NCI-H526 treated with DMSO at 0.1 percent for 48 hours (cell line): Measurements from ENCODE around the gene KCNH4.

Experiments
- DNase-seq: peaks from one replicate; lab custom pipeline; 2025; lab: John Stamatoyannopoulos, UW

Gene KCNH4

DNA sequence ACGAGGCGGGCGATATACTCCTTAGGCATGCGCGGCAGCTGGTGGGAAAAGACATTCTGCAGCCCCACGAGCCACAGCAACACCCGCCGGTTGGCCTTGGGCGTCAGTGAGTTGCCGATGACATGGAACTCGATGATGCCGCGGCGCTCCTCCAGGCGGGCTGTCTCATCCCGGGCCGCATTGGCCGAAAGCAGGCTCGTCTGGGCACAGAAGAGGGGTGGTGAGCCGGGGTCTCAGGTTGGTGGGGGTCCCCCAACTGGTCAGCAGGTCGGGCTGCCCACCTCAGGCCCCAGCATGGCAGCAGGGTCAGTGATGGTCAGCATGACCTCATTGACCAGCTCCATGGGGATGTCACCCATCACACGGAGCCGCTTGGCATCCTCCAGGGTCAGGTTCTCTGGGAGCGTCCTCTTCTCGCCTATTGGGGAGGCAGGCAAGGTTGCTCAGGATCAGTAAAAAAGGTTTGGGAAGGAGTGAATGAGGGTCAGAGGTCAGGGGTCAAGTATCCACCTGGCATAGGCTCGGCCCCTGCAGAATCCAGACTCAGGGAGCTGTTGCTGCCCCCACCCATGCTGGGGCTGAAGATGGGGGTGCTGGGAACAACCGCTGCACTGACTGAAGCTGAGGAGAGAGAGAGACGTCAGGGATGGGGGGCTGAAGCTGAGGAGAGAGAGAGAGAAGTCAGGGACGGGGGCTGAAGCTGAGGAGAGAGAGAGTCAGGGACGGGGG is 63.4 kb downstream of the KCNH4 start:
- no peak for DNase-seq

DNA sequence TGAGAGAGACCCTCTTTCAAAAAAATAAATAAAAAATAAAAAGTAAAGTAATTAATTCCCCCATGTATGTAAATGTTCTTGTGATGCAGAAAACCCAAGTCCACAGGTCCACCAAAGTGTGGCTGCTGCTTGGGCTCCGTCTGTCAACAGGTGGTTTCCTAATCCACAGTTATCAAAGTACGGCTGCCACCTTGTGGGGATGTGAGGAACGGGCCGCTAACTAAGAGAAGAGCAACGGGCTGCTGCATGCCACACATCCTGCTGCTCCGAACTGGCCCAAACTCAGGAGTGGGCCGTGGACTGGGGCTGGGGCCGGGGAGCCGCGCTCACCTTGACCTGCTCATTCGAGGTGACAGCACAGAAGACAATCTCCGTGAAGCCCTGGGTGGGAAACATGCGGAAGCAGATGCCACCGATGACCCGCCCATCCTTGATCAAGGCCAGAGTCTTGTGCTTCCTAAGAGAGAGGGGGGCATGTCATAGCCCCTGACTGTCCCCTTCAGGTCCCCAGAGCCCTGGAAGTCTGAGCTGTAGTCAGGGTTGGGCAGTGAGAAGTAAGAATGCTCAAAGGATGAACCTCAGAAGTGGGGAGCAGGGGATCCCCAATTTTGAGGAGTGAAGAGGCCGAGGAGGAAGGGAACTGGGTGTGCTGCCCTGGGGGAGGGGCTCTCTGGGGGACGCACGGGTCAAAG is 64.1 kb downstream of the KCNH4 start:
- DNase-seq: peak; percentile 52

DNA sequence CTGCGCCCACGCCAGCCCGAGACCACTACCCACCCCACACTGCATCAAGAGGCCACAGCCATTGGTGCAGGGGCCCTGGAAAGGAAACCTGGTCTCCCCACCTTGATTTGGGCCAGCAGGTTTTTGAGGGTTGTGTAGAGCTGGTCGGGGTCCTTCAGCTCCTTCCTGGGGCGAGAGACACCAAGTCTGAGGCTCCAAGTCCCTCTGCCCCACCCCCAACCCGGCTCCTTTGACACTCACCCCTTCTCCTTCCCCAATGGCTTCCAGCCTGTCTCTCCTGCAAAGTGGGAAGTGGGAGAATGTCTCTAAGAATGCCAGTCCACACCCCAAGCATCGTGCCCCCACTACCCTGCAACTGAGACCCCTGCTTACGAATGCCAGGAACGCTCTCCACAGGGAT is 66.8 kb downstream of the KCNH4 start:
- DNase-seq: no peak

DNA sequence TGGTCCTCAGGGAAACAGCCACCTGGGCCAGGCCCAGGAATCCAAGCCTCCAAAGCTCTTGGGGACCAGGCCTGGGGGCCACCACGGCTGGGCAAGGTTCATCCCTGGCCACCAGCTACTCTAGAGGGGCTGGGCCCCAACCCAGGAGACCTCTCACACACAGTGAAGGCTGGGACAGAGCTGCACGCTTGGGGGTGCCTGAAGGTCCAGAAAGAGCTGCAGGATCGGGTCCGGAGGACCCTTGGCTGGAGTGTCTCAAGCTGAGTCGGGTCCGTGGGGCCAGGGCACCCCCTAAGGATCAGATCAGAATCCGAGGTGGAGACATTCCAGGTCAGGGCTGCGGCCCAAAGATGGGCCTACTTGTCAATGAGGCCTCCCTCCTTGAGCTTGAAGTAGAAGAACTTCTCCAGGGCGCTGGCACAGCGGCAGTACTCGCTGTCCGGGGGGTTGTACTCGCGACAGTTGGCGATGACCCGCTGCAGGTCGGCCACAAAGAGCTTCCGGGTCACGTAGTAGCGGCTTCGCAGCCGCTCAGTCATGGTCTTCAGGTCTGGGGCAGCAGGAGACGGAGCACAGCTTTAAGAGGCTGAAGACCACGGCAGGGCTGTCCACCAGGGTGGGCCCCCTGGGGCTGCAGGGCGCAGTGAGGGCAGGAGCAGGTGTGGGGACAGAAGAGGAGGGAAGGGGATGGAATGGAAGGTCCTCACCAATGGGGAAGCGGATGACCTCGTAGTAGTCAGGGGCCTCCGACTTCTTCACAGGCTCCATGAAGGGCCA is 67.5 kb downstream of the KCNH4 start:
- DNase-seq: no peak

DNA sequence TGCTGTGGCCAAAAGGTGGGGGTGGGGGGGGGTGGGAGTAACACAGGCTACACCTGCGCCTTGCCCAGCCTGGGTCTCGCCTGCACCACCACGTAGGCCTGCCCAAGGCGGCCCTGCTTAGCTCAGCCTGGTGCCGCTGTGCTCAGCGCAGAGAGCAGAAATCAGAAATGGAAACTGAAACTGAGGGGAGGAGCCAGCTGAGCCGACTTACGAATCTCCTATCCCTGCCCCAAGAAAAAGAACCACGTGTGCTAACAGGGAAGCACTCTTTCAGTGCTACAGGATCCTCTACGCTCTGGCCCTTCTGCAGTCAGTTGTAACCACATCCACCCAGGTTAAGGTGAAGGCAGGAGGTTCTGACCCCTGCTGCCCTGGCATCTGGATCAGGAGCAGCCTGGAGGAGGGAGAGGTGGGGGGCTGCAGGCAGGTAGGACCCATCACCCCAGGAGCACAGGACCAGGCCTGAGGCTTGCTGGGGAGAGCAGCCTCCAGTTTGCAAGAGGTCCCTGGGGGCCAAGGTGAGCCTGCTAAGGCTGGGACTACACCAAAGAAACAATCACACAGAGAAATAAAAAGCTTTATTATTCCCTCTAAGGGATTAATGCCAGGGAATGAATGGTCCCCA is 68.3 kb downstream of the KCNH4 start, which contains the start of gene DHX58:
DHX58 (minus strand) TSS at position 163 of the 625 bp plus-strand sequence. CDS start 822 bp downstream, outside the sequence.
- DNase-seq: peak; percentile 13

DNA sequence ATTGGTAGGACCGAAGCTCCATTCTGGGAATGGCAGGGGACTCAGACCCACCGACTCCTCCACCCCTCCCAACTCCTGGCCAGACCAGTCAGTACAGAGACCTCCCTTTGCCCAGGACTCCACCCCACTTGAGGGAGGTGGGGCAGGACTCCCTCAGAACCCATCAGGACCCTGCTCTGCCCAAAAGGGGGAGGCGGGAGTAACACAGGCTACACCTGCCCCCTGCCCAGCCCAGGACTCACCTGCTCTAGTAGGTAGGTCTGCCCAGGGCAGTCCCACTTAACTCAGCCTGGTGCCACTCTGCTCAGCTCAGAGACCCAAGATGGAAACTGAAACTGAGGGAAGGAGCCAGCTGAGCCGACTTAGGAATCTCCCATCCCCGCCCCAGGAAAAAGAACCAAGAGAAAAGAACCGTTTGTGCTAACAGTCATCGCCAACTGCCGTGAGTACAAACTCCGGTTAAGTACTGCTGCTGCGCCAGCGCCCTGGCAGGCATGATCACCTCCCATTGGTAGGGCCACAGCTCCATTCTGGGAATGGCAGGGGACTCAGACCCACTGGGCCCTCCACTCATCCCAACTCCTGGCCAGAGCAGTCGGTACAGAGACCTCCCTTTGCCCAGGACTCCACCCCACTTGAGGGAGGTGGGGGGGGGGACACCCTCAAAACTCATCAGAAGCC is 68.9 kb downstream of the KCNH4 start:
- no peak for DNase-seq

DNA sequence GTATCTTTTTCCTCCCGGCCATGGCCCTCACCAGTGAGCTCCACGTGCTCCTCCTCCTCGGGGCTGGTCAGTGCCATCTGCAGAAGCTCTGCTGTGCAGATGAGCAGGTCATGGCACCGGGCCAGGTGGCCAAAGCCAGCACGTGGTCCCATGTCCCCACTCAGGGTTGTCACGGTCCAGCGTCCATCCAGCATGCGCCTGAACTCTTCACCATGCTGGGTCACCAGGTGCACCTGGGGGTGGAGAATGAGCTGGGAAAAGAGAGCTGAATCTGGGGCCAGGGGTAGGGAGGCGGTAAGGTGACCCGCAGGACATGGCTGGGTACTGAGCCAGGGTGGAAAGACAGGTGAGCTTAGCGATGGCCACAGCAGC is 69.7 kb downstream of the KCNH4 start:
- no peak for DNase-seq

DNA sequence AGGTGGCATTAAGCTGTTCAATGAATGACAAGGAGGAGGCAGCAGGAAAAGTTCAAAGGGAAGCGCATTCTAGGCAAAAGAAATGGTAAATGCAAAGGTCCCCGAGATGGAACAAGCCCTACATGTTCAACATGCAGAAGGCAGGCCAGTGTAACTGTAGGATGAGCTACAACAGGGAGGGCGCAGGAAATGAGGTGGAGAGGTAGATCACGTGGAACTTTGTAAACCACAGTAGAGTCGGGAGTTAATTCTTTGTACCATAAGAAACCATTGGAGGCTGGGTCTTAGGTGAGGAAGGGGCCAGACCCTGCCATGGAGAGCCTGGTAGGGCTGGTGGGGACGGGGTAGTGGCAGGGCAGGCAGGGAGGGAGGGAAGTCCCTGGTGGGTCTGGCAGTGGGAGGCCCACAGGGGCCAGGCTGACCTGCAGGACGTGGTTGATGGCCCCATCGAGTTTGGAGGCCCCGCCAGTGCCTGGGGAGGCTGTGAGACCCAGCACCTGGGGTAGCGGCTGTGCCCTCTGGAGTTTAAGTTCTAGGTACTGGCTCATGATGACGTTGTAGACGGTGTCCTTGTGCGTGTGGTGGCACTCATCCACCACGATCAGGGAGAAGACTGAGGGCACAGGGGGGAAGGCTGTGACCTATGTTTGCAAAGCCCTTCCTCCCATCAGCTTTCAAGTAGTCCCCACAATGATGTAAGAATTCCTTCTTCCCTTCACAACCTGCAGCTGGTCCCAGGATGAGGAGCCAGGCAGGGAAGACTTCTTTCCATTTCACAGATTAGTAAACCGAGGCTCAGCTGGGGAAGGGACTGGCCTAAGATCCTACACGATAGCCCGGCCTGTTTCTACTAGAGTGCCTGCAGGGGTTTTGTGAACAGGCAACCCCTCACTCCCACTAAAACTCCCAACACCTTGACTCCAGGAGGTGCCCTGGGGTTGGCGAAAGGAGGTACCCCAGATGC is 70.4 kb downstream of the KCNH4 start:
- no peak for DNase-seq

DNA sequence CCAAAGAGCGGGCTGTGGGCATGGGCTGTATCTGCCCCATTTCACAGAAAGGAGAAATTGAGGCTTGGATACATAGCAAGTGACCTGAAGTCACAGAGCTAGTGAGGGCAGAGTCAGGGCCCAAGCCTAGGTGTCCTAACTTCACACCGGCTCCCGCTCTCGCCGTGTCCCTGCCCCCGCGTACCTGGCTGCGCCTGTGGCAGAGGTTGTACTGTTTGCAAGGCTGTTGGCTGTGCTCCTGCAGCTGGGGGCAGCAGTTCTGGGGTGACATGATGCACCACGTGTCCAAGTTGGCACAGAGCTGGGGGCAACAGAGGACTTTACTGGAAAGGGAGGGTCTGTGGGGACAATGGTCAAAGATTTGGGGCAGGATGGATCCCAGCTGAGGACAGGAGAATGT is 71.9 kb downstream of the KCNH4 start:
- DNase-seq: no peak

DNA sequence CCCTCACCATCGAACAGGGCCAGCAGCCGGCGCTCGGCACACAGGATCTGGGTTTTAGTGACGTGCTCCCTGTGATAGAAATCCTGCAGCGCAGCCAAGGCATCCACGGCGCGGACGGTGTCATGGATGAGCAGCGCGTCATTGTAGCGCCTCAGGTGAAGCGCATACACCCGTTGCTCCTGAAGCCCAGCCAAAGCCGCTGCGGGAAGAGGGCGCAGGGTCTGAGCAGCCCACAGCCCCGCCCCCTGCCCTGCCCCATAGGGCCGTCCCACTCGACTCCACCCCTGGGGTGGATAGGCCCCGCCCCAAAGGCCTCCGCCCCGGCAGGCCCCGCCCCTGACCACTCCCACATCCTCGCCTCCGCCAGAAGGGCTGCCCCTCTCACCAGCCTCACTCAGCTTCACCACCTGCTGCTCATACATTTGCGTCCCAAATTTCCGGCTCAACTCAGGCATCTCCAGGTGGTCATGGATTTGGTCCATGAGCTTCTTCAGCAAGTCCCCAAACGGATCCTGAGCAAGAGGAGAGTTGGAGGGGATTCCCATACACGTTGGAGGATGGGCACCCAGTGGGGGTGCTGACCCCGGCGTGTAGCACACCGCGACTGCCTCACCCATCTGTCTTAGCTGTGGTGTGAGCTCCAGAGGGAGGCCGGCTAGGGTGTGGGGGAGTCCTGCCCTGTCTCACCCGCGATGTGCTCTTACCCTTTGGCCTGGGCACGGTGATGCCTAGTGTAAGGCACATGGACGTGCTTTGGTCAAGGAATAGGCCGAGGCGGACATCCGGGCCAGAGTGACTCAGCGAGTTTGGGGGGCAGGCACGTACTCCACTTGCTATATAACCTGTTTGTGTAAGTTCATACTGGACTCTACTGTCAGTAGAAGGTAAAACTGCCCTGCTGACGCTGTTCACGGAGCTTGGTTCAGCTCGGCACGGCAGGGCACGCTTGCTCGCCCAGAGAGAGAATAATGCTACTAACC is 73.1 kb downstream of the KCNH4 start:
- DNase-seq: peak; percentile 88

DNA sequence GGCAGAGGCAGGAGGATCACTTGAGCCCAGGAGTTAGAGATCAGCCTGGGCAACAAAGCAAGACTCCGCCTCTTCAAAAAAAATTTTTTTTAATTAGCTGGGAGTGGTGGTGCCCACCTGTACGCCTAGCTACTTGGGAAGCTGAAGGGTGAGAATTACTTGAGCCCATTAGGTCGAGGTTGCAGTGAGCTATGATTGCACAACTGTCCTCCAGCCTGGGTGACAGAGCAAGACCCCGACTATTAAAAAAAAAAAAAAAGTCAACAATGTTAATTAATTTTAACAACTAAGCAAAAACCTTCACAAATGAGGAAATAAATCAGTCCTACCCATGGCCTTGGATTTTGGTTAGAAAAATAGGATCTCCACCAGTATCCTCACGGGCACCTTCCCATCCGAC is 73.8 kb downstream of the KCNH4 start:
- DNase-seq: no peak
